ENCODE measurements around the gene UFD1. TPM values are rescaled to one million over a fixed set of nuclear protein-coding genes. Genes with fewer than 3 reads are reported as not detected.

Gene UFD1
- total and polyA plus RNA-seq, 4 donors: 23.1 to 111 (median 70.0) TPM

DNA sequence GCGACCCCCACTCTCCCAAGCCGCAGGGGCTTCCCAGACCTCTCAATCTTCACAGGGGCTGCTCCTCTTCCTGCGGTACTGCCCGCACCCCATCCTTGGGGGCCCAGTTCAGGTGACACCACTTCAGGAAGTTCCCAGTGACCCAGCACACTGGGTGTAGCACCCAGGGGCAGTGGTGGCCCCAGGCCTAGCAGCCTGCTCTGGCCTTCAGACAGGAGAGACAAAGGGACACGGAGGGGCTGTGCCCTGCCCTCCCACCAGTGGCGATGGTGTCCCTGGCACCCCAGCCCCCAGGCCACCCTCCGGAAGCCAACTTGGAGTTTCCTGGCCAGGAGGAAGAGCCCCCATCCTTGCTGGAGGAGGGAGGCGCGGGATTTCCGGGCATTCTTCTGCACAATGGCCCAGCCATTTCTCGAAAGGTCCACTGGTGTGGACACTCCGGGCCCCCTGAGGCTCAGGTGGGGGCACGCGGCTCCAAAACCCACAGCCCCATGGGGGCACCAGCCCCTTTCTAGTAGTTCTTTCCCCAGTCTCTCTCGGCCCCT, 46.2 kb upstream of the UFD1 start:
- peaks cover 0 to 24% (median 10%) of the 10 kb centered on the region in 5 donors for H3K4me1 ChIP-seq (ENCODE audit: control insufficient read depth in 5 of 5, insufficient read depth in 5 of 5, low read length in 5 of 5)
- H3K4me3 ChIP-seq: peak overlapping the region; percentile 43
- peaks cover 0 to 6% (median 0%) of the 10 kb centered on the region in 4 donors for H3K36me3 ChIP-seq (ENCODE audit: control insufficient read depth in 4 of 4, insufficient read depth in 4 of 4, low read length in 4 of 4)
- peak overlapping the region; percentile 85 to 94 for H3K27ac ChIP-seq (ENCODE audit: low read depth in 1 of 2, low read length in 1 of 2)
- no peak for ATAC-seq (ENCODE audit: insufficient read depth, low FRiP score)
- peaks cover 0 to 11% (median 6%) of the 10 kb centered on the region in 3 donors for H3K27me3 ChIP-seq (ENCODE audit: control insufficient read depth in 3 of 3, insufficient read depth in 3 of 3, low read length in 2 of 3)
- TF ChIP-seq, protein P1, sequence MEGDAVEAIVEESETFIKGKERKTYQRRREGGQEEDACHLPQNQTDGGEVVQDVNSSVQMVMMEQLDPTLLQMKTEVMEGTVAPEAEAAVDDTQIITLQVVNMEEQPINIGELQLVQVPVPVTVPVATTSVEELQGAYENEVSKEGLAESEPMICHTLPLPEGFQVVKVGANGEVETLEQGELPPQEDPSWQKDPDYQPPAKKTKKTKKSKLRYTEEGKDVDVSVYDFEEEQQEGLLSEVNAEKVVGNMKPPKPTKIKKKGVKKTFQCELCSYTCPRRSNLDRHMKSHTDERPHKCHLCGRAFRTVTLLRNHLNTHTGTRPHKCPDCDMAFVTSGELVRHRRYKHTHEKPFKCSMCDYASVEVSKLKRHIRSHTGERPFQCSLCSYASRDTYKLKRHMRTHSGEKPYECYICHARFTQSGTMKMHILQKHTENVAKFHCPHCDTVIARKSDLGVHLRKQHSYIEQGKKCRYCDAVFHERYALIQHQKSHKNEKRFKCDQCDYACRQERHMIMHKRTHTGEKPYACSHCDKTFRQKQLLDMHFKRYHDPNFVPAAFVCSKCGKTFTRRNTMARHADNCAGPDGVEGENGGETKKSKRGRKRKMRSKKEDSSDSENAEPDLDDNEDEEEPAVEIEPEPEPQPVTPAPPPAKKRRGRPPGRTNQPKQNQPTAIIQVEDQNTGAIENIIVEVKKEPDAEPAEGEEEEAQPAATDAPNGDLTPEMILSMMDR (IDR thresholded peaks at IDR 0.05; ENCODE audit: control extremely low read depth, extremely low read depth): no peak
- H3K9ac ChIP-seq (ENCODE audit: insufficient read depth in 1 of 2, low read length in 2 of 2): no peak overlapping the region
- WGBS, 2 donors: 64 to 76% methylated on average over 10 to 15 of the region's 15 CpGs
- peak in 2 of 3 donors; percentile 13 to 53 for DNase-seq
- peaks cover 0 to 5% (median 0%) of the 10 kb centered on the region in 4 donors for H3K9me3 ChIP-seq (ENCODE audit: control insufficient read depth in 4 of 4, insufficient read depth in 3 of 4, low read length in 3 of 4)

DNA sequence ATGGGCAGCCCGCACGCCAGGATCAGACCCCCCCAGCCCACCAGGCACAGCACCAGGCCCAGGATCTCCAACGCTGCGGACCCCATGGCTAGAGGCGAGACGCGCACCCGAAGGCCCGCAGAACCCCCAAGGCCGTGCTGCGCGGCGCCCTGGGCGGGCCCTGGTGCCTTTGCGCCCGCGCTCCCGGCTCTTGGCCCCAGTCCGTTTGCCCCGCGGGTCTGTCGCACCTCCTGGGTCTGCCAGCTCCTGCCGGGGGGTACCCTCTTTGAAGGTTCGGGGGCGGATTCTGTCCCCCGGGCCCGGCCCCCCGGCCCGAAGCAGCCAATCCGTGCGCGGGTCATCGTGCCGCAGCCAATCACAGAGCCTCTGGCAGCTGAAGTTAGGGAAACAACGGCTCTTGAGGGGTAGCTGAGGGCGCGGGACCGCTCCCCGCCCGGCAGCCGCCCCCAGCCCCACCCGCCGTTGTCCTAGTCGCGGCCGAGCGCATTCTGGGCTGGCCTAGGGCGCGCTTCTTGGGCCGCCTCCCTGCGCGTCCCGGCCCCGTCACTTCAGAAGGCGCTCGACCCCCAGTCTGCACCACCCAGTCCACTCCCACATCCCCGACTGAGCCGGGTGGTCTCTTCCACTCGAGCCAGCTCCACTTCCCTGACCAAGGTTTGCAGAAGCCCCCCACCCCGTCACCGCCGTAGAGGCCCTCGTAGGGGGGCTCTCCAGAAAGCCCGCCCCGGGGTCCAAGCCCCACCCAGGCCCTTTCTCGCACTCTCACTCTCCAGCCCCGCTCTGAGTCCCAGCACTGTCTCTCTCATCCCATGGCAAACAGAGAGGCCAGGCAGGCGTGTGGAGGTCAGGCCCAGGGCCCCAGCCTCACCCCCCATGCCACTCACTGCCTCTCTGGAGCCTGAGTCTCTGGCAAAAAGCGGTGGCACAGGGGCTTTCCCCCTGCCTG, 45.5 kb upstream of the UFD1 start, which contains the start of gene CLDN5:
Gene CLDN5, minus strand, starts transcription at position 241 of the 946 bp plus-strand sequence. Its CDS starts 155 bp downstream, at position 86.
- H3K9me3 ChIP-seq (ENCODE audit: control insufficient read depth in 4 of 4, insufficient read depth in 3 of 4, low read length in 3 of 4): peaks cover 0 to 5% (median 0%) of the 10 kb centered on the region in 4 donors
- H3K27me3 ChIP-seq (ENCODE audit: control insufficient read depth in 3 of 3, insufficient read depth in 3 of 3, low read length in 2 of 3): peaks cover 0 to 11% (median 6%) of the 10 kb centered on the region in 3 donors
- peak; percentile 70 to 77 (median 73) for DNase-seq
- H3K4me3 ChIP-seq: peak within 1 kb of the TSS; percentile 66
- 3 to 5% methylated on average over 62 to 69 of the region's 69 CpGs for WGBS, 2 donors
- TF ChIP-seq, protein P1 (IDR thresholded peaks at IDR 0.05; ENCODE audit: control extremely low read depth, extremely low read depth): no peak
- H3K4me1 ChIP-seq (ENCODE audit: control insufficient read depth in 5 of 5, insufficient read depth in 5 of 5, low read length in 5 of 5): peaks cover 0 to 24% (median 10%) of the 10 kb centered on the region in 5 donors
- ATAC-seq (ENCODE audit: insufficient read depth, low FRiP score): peak; percentile 51
- peaks cover 0 to 6% (median 0%) of the 10 kb centered on the region in 4 donors for H3K36me3 ChIP-seq (ENCODE audit: control insufficient read depth in 4 of 4, insufficient read depth in 4 of 4, low read length in 4 of 4)
- no peak within 1 kb of the TSS for H3K9ac ChIP-seq (ENCODE audit: insufficient read depth in 1 of 2, low read length in 2 of 2)
- H3K27ac ChIP-seq (ENCODE audit: low read depth in 1 of 2, low read length in 1 of 2): peak within 1 kb of the TSS; percentile 85 to 94

DNA sequence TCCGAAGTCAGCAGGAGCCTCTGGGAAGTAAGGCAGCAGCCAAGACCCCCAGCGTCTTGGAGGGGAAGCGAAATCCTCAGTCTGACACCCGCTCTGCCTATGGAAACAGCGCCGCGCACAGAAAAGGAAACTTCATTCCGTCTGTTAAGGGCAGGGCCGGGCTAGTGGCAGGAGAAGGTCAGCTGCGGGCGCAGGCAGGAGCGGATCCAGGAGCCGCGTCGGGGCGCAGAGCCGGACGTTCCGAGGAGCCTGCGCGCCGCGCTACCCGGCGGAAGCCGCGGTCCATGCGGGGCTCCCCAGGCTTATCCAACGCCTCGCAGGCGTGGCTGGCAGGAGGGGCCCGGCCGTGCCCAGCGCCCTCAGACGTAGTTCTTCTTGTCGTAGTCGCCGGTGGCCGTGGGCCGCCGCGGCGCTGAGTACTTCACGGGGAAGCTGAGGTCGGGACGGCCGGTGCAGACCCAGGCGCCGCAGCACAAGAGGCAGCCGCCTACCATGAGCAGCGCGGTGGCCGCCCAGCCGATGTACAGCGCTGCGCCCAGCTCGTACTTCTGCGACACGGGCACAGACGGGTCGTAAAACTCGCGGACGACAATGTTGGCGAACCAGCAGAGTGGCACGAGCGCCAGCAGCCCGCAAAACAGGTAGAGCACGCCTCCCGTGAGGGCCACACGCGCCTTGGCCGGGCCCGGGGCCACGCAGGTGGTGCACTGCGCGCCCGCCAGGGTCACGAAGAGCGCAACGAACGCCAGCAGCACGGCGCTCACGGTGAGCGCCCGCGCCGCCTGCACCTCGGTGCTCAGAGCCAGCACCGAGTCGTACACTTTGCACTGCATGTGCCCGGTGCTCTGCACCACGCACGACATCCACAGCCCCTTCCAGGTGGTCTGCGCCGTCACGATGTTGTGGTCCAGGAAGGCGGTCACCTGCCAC, 44.5 kb upstream of the UFD1 start:
- TF ChIP-seq, protein P1 (IDR thresholded peaks at IDR 0.05; ENCODE audit: control extremely low read depth, extremely low read depth): no peak
- Histone ChIP-seq H3K4me3 (peak overlapping the region; percentile 66), H3K27me3 (ENCODE audit: control insufficient read depth in 3 of 3, insufficient read depth in 3 of 3, low read length in 2 of 3) (peaks cover 0 to 11% (median 6%) of the 10 kb centered on the region in 3 donors), H3K36me3 (ENCODE audit: control insufficient read depth in 4 of 4, insufficient read depth in 4 of 4, low read length in 4 of 4) (peaks cover 0 to 6% (median 0%) of the 10 kb centered on the region in 4 donors), H3K4me1 (ENCODE audit: control insufficient read depth in 5 of 5, insufficient read depth in 5 of 5, low read length in 5 of 5) (peaks cover 0 to 24% (median 10%) of the 10 kb centered on the region in 5 donors), H3K27ac (ENCODE audit: low read depth in 1 of 2, low read length in 1 of 2) (peak overlapping the region; percentile 58 to 83), H3K9me3 (ENCODE audit: control insufficient read depth in 4 of 4, insufficient read depth in 3 of 4, low read length in 3 of 4) (peaks cover 0 to 5% (median 0%) of the 10 kb centered on the region in 4 donors), H3K9ac (ENCODE audit: insufficient read depth in 1 of 2, low read length in 2 of 2) (no peak overlapping the region)
- ATAC-seq (ENCODE audit: insufficient read depth, low FRiP score): no peak
- WGBS, 2 donors: 1 to 2% methylated on average over 85 to 99 of the region's 99 CpGs
- DNase-seq: peak in 2 of 3 donors; percentile 52 to 63
